Esophagus squamous epithelium (tissue), 4 donors: ENCODE measurements around the gene P2RX4.

Experiments used
- POLR2A ChIP-seq, 4 donors: fragments of 450-650 bp; IDR thresholded peaks; one replicate each; pipeline ENCODE4 v1.6.1; 2017; ENCODE audit warnings: antibody characterized with exemption in 4 of 4, mild to moderate bottlenecking in 4 of 4, moderate library complexity in 3 of 4
- TF ChIP-seq, protein P1 (sequence below), 6 experiments: fragments of 450-650 bp in 4 of 6; fragments of 200-600 bp in 2 of 6; sonication (generic) in 2 of 6; IDR thresholded peaks; one replicate each; pipeline ENCODE4 v1.5.1; 2016 to 2019; ENCODE audit warnings: antibody characterized with exemption in 6 of 6, mild to moderate bottlenecking in 4 of 6, moderate library complexity in 4 of 6

DNA sequence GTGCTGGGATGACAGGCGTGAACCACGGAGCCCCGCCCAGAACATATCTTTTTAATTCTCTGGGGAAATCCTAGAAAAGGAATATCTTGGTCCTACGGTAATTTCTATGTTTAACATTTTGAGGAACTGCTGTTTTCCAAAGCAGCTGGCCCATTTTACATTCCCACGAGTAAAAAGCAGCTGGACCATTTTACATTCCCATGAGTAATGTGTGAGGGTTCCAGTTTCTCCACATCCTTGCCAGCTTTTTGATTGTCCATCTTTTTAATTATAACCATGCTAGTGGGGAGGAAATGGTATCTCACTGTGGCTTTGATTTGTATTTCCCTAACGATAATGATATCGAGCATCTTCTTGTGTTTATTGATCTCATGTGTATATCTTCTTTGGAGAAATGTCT is 4.4 kb upstream of the P2RX4 start:
- TF ChIP-seq, protein P1, sequence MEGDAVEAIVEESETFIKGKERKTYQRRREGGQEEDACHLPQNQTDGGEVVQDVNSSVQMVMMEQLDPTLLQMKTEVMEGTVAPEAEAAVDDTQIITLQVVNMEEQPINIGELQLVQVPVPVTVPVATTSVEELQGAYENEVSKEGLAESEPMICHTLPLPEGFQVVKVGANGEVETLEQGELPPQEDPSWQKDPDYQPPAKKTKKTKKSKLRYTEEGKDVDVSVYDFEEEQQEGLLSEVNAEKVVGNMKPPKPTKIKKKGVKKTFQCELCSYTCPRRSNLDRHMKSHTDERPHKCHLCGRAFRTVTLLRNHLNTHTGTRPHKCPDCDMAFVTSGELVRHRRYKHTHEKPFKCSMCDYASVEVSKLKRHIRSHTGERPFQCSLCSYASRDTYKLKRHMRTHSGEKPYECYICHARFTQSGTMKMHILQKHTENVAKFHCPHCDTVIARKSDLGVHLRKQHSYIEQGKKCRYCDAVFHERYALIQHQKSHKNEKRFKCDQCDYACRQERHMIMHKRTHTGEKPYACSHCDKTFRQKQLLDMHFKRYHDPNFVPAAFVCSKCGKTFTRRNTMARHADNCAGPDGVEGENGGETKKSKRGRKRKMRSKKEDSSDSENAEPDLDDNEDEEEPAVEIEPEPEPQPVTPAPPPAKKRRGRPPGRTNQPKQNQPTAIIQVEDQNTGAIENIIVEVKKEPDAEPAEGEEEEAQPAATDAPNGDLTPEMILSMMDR (IDR thresholded peaks at IDR 0.05) = no peak
- TF ChIP-seq POLR2A (IDR thresholded peaks at IDR 0.05) = no peak
